GM12892 (cell line): ENCODE data around the gene IKZF1.

ENCODE experiments used
- POLR2A ChIP-seq: IDR thresholded peaks from 2 replicates; pipeline ENCODE4 v1.6.1; 2011; ENCODE audit warnings: low read depth, low read length, control low read depth
- POLR2AphosphoS5 ChIP-seq: IDR thresholded peaks from 2 replicates; pipeline ENCODE4 v1.6.1; 2011; ENCODE audit warnings: low read depth, low read length, control low read depth

DNA sequence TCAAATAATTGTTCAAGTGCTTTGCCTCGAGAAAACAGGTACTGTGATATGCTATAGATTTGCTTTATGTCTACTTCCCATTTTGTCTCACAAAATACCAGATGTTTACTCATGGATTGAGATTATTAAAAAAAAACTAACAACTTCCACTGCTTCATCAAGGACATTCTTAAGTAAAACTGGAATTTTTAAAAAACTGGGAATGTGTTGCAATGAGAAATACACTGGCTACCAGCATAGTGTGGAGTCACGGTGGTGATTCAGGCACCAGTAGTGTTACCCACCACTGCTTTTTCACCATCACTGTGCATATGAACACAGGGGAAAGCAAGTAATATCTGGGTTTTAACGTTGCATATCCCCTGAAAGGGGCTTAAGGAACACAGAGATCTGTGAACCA is 124.4 kb downstream of the IKZF1 start:
- TF ChIP-seq POLR2AphosphoS5: no peak
- TF ChIP-seq POLR2A: no peak
